HG03045 (cell line): ENCODE data around the gene PELI2.

ENCODE experiments used
- ATAC-seq: cut with Tn5 transposase; IDR thresholded peaks from one replicate; pipeline ENCODE4 v1.9.1; 2021; ENCODE audit warnings: mild to moderate bottlenecking, moderate library complexity; ENCODE audit not compliant: unreplicated experiment

PELI2 gene

GRCh38 chr14:56170877-56171422 is 52.7 kb downstream of the PELI2 start:
- no peak for ATAC-seq

GRCh38 chr14:56172074-56172473 is 53.9 kb downstream of the PELI2 start:
- ATAC-seq: no peak

GRCh38 chr14:56172571-56172971 is 54.4 kb downstream of the PELI2 start:
- ATAC-seq: no peak

GRCh38 chr14:56173365-56173922 is 55.2 kb downstream of the PELI2 start:
- ATAC-seq: no peak

GRCh38 chr14:56175773-56176172 is 57.6 kb downstream of the PELI2 start:
- no peak for ATAC-seq

- ATAC-seq: no peak
These were observed 58.3 kb downstream of the PELI2 start for GRCh38 chr14:56176530-56176929.

GRCh38 chr14:56177036-56177435 is 58.8 kb downstream of the PELI2 start:
- no peak for ATAC-seq

- ATAC-seq: no peak
These were observed 62.7 kb downstream of the PELI2 start for GRCh38 chr14:56180754-56181542.

- no peak for ATAC-seq
These were observed 63.5 kb downstream of the PELI2 start for GRCh38 chr14:56181681-56182085.

GRCh38 chr14:56182410-56182809 is 64.2 kb downstream of the PELI2 start:
- no peak for ATAC-seq

GRCh38 chr14:56183631-56184157 is 65.5 kb downstream of the PELI2 start:
- no peak for ATAC-seq

GRCh38 chr14:56185992-56186391 is 67.8 kb downstream of the PELI2 start:
- no peak for ATAC-seq

GRCh38 chr14:56187736-56188135 is 69.5 kb downstream of the PELI2 start:
- no peak for ATAC-seq

- ATAC-seq: no peak
These were observed 71.1 kb downstream of the PELI2 start for GRCh38 chr14:56189307-56189706.

GRCh38 chr14:56193347-56193746 is 75.1 kb downstream of the PELI2 start:
- no peak for ATAC-seq

- no peak for ATAC-seq
These were observed 75.8 kb downstream of the PELI2 start for GRCh38 chr14:56194042-56194441.

GRCh38 chr14:56195223-56195622 is 77.0 kb downstream of the PELI2 start:
- no peak for ATAC-seq

GRCh38 chr14:56195704-56196103 is 77.5 kb downstream of the PELI2 start:
- ATAC-seq: peak; percentile 47

- no peak for ATAC-seq
These were observed 78.1 kb downstream of the PELI2 start for GRCh38 chr14:56196274-56196673.

GRCh38 chr14:56197150-56197549 is 78.9 kb downstream of the PELI2 start:
- no peak for ATAC-seq

GRCh38 chr14:56198438-56198837 is 80.2 kb downstream of the PELI2 start:
- ATAC-seq: no peak
